OCI-LY7 (cell line): Measurements from ENCODE around the gene NEMP2.

Experiments used
- CTCF ChIP-seq: fragments of 200-600 bp; sonication (generic); conservative IDR thresholded peaks from 2 replicates; pipeline ENCODE4 v1.5.1; 2014; ENCODE audit warnings: mild to moderate bottlenecking, antibody characterized with exemption, low read length, moderate library complexity, mixed read lengths
- EZH2phosphoT487 ChIP-seq: fragments of 200-600 bp; sonication (generic); IDR thresholded peaks from 2 replicates; pipeline ENCODE4 v1.6.1; 2018; ENCODE audit warnings: low read depth, borderline replicate concordance, mild to moderate bottlenecking, mixed run types, antibody characterized with exemption, low read length, moderate library complexity, mixed read lengths

GRCh38 chr2:190545093-190545492 lies 10.6 kb upstream of the NEMP2 start:
- no peak for TF ChIP-seq CTCF
- no peak for TF ChIP-seq EZH2phosphoT487
